ENCODE measurements around the gene GRHL1.
A peak's percentile ranks its signal among the peaks of the same experiment; 100 is the strongest.

The GRHL1 gene

GRCh38 chr2:10016001-10016801 lies 64.7 kb downstream of the GRHL1 start:
- Histone ChIP-seq H3K36me3 (ENCODE audit: insufficient read depth, low read length) (no peaks in the 10 kb centered on the region), H3K27ac (no peak overlapping the region), H3K4me3 (no peak overlapping the region), H3K9ac (ENCODE audit: insufficient read length) (no peak overlapping the region), H3K9me3 (ENCODE audit: low read depth, low read length) (no peaks in the 10 kb centered on the region)
- DNase-seq (ENCODE audit: low read depth, low spot score): no peak
- TF ChIP-seq FOXP2 (optimal IDR thresholded peaks at IDR 0.05; ENCODE audit: control extremely low read depth, extremely low read length, insufficient read depth) (no peak), EZH2 (IDR thresholded peaks at IDR 0.05) (no peak), POLR2AphosphoS5 (IDR thresholded peaks at IDR 0.05; ENCODE audit: borderline replicate concordance, low read depth, low read length) (no peak)

DNA sequence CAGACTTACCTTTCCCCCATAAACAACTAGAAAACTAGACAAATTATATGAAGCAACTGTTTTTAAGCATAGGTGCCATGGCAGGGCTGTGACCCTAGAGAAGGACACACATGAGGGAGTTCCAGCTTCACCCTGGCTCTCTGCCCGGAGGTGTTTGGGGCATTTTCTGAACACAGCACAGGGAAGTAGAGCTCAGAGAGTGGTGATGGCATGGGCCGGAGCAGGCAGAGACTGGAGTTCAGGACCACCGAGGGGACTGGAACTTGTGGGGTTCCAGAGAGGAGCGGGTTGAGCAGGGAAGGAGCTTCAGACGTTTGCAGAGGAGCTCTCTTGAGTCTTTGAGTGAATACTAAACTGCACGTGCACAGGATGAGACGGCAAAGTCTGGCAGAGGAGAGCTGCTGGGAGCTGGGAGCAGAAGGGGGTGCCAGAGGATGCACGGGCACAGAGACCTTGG lies 65.3 kb downstream of the GRHL1 start:
- no peak for DNase-seq (ENCODE audit: low read depth, low spot score)
- H3K36me3 ChIP-seq (ENCODE audit: insufficient read depth, low read length): no peaks in the 10 kb centered on the region
- H3K9me3 ChIP-seq (ENCODE audit: low read depth, low read length): no peaks in the 10 kb centered on the region
- TF ChIP-seq POLR2AphosphoS5 (IDR thresholded peaks at IDR 0.05; ENCODE audit: borderline replicate concordance, low read depth, low read length) (no peak), EZH2 (IDR thresholded peaks at IDR 0.05) (no peak), FOXP2 (optimal IDR thresholded peaks at IDR 0.05; ENCODE audit: control extremely low read depth, extremely low read length, insufficient read depth) (no peak)
- H3K4me3 ChIP-seq: no peak overlapping the region
- no peak overlapping the region for H3K9ac ChIP-seq (ENCODE audit: insufficient read length)
- no peak overlapping the region for H3K27ac ChIP-seq

DNA sequence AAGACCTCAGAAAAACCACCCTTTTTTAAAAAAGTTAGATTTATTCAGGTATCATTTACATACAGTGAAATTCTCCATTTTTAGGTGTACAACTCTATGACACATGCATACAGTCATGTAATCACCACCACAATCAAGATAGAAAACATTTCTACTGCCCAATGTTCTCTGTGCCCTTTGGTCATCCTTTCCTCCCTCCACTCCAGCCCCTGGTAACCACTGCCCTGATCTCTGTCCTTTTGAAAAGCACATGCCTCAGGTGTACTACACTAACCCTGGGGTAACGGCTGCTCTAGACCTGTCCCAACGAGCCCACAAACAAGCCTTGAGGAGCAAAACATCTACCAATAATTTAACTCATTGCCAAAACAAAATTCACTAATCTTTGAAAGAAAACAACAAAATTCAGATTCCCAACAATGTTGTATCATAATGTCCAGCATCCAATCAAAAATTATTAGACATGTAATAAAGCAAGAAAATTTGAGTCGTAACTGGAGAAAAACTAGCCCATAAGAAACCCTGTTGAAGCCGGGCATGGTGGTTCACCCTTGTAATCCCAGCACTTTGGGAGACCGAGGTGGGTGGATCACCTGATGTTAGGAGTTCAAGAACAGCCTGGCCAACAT lies 65.9 kb downstream of the GRHL1 start:
- H3K4me3 ChIP-seq: no peak overlapping the region

DNA sequence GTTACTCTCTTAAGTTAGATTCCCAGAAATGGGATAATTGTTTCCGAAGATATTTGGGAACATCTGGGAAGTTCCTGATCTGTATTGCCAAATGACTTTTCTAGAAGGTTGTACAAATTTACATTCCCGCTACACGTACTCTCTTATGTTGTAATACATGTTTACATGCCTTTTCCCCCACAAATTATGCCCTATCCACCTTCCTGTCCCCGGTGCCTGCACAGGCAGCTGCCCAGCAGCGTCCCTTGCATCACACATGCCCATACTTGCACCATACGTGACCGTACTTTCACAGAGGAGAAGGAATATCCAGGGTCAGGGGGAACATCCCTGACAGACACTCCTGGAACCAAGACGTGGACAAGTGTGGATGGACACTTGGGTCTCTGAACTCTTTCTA lies 67.7 kb downstream of the GRHL1 start:
- peak overlapping the region; percentile 75 for H3K27ac ChIP-seq
- no peak overlapping the region for H3K4me3 ChIP-seq
- no peak overlapping the region for H3K9ac ChIP-seq (ENCODE audit: insufficient read length)
- DNase-seq (ENCODE audit: low read depth, low spot score): no peak
- no peaks in the 10 kb centered on the region for H3K9me3 ChIP-seq (ENCODE audit: low read depth, low read length)
- TF ChIP-seq POLR2AphosphoS5 (IDR thresholded peaks at IDR 0.05; ENCODE audit: borderline replicate concordance, low read depth, low read length) (no peak), EZH2 (IDR thresholded peaks at IDR 0.05) (no peak), FOXP2 (optimal IDR thresholded peaks at IDR 0.05; ENCODE audit: control extremely low read depth, extremely low read length, insufficient read depth) (no peak)
- H3K36me3 ChIP-seq (ENCODE audit: insufficient read depth, low read length): no peaks in the 10 kb centered on the region

More for the DNA sequence above, 65.9 kb downstream of the GRHL1 start:
- Histone ChIP-seq H3K36me3 (ENCODE audit: insufficient read depth, low read length) (no peaks in the 10 kb centered on the region), H3K27ac (no peak overlapping the region), H3K9ac (ENCODE audit: insufficient read length) (no peak overlapping the region), H3K9me3 (ENCODE audit: low read depth, low read length) (no peaks in the 10 kb centered on the region)
- DNase-seq (ENCODE audit: low read depth, low spot score): no peak
- TF ChIP-seq FOXP2 (optimal IDR thresholded peaks at IDR 0.05; ENCODE audit: control extremely low read depth, extremely low read length, insufficient read depth): no peak
- no peak for TF ChIP-seq EZH2 (IDR thresholded peaks at IDR 0.05)
- no peak for TF ChIP-seq POLR2AphosphoS5 (IDR thresholded peaks at IDR 0.05; ENCODE audit: borderline replicate concordance, low read depth, low read length)

- Histone ChIP-seq H3K9ac (ENCODE audit: insufficient read length) (no peak overlapping the region), H3K9me3 (ENCODE audit: low read depth, low read length) (no peaks in the 10 kb centered on the region), H3K36me3 (ENCODE audit: insufficient read depth, low read length) (no peaks in the 10 kb centered on the region), H3K27ac (no peak overlapping the region), H3K4me3 (no peak overlapping the region)
- TF ChIP-seq POLR2AphosphoS5 (IDR thresholded peaks at IDR 0.05; ENCODE audit: borderline replicate concordance, low read depth, low read length) (no peak), EZH2 (IDR thresholded peaks at IDR 0.05) (no peak)
- no peak for DNase-seq (ENCODE audit: low read depth, low spot score)
Measured at GRCh38 chr2:10019602-10020400, 68.3 kb downstream of the GRHL1 start.

DNA sequence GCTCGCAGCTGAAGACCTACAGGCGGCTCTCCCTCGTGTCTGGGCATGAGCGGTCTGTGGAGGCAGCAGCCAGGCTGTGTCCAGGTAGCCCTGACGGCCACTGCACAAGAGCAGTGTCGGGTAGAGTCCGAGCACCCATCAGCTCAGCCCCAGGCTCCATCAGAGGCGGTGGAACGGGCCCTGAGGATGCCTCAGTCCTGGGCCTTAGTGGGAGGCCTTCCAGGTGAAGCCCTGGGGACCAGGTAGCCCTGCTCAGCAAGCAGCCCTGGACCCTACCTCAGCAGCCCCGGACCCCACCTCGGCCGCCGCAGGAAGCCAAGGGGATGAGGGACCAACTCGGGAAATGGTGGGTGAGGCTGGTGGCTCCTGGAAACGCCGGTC lies 70.5 kb downstream of the GRHL1 start:
- Histone ChIP-seq H3K4me3 (no peak overlapping the region), H3K27ac (no peak overlapping the region), H3K9ac (ENCODE audit: insufficient read length) (no peak overlapping the region), H3K9me3 (ENCODE audit: low read depth, low read length) (no peaks in the 10 kb centered on the region), H3K36me3 (ENCODE audit: insufficient read depth, low read length) (no peaks in the 10 kb centered on the region)
- no peak for TF ChIP-seq EZH2 (IDR thresholded peaks at IDR 0.05)
- no peak for TF ChIP-seq POLR2AphosphoS5 (IDR thresholded peaks at IDR 0.05; ENCODE audit: borderline replicate concordance, low read depth, low read length)
- no peak for TF ChIP-seq FOXP2 (optimal IDR thresholded peaks at IDR 0.05; ENCODE audit: control extremely low read depth, extremely low read length, insufficient read depth)
- no peak for DNase-seq (ENCODE audit: low read depth, low spot score)

- TF ChIP-seq FOXP2 (optimal IDR thresholded peaks at IDR 0.05; ENCODE audit: control extremely low read depth, extremely low read length, insufficient read depth): no peak
- no peak for TF ChIP-seq EZH2 (IDR thresholded peaks at IDR 0.05)
- TF ChIP-seq POLR2AphosphoS5 (IDR thresholded peaks at IDR 0.05; ENCODE audit: borderline replicate concordance, low read depth, low read length): no peak
- Histone ChIP-seq H3K36me3 (ENCODE audit: insufficient read depth, low read length) (no peaks in the 10 kb centered on the region), H3K9me3 (ENCODE audit: low read depth, low read length) (no peaks in the 10 kb centered on the region), H3K27ac (no peak overlapping the region), H3K9ac (ENCODE audit: insufficient read length) (no peak overlapping the region), H3K4me3 (no peak overlapping the region)
- DNase-seq (ENCODE audit: low read depth, low spot score): no peak
Measured at GRCh38 chr2:10022445-10022844, 71.0 kb downstream of the GRHL1 start.
